ENCODE results near the gene KIAA0040.

DNA sequence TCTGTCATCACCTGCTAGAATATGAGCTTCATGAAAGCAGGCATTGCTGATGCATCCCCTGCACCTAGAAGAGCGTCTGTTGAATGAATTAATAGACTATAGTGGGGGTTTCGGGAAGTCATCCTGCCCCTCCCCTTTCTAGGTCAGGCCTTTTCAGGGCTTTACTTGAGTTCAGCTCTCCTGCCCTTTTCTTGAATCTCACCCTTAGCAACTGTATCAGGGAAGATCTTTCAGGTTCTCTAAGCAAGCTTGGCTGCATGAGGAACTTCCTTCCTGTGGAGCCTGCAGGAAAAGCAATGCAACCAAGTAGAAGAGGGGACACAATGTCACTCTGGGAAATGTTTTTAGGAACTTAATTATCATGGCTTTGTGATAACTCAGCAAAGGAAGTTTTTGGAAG, 27.2 kb upstream of the KIAA0040 start:
- TF ChIP-seq, protein P1, sequence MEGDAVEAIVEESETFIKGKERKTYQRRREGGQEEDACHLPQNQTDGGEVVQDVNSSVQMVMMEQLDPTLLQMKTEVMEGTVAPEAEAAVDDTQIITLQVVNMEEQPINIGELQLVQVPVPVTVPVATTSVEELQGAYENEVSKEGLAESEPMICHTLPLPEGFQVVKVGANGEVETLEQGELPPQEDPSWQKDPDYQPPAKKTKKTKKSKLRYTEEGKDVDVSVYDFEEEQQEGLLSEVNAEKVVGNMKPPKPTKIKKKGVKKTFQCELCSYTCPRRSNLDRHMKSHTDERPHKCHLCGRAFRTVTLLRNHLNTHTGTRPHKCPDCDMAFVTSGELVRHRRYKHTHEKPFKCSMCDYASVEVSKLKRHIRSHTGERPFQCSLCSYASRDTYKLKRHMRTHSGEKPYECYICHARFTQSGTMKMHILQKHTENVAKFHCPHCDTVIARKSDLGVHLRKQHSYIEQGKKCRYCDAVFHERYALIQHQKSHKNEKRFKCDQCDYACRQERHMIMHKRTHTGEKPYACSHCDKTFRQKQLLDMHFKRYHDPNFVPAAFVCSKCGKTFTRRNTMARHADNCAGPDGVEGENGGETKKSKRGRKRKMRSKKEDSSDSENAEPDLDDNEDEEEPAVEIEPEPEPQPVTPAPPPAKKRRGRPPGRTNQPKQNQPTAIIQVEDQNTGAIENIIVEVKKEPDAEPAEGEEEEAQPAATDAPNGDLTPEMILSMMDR (IDR thresholded peaks at IDR 0.05), result no peak
- no peak for TF ChIP-seq ZFX (IDR thresholded peaks at IDR 0.05; ENCODE audit: borderline replicate concordance)
